ACHN (cell line): ENCODE data around the gene SLC15A3.

ENCODE experiments used
- DNase-seq: peaks from one replicate; pipeline ENCODE4 v3.0.0-alpha.2; 2015
- in situ Hi-C: cut with HindIII; loops from 2 replicates; pipeline ENCODE4 v1.10.0; 2017; ENCODE audit warnings: low sequenced_read_pairs, low pct_ligation_motif_present, low pct_unique_long_range_greater_than_20kb

The SLC15A3 gene

DNA sequence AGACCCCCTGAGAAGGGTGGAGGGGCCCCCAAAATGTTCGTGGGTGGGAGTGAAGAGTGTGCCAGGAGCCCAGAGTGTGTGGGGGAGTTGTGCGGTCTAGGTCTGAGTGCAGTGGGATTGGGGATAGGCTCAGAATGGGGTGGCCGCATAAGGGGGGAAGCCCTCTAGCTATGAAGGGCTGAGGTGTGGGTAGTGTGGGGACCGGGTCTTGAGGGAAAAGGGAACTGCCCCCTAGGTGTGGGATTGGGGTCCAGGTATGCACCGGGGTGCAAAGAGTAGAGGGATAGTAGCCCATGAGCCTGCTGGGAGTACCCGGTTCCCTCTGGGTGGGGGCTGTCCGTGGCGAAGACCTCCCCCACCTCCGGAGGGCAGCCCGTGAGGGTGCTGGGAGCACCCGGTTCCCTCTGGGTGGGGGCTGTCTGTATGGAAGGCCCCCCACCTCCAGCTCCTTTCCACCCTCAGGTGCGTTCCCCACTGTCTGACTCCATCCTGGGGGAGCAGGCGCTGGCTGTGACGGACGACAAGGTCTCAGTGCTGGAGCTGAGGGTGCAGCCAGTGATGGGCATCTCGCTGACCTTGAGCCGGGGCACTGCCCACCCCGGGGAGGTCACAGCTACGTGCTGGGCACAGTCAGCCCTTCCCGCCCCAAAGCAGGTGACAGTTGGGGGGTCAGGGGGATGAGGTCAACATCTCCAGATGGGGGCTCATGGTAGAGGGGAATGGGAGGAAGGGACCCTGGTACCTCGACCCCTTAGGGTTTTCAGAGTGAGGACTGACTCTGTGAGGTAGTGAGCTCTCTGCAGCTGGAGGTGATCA, 17.0 kb downstream of the SLC15A3 start:
- DNase-seq, result no peak
- in situ Hi-C loops, result no loop called here

DNA sequence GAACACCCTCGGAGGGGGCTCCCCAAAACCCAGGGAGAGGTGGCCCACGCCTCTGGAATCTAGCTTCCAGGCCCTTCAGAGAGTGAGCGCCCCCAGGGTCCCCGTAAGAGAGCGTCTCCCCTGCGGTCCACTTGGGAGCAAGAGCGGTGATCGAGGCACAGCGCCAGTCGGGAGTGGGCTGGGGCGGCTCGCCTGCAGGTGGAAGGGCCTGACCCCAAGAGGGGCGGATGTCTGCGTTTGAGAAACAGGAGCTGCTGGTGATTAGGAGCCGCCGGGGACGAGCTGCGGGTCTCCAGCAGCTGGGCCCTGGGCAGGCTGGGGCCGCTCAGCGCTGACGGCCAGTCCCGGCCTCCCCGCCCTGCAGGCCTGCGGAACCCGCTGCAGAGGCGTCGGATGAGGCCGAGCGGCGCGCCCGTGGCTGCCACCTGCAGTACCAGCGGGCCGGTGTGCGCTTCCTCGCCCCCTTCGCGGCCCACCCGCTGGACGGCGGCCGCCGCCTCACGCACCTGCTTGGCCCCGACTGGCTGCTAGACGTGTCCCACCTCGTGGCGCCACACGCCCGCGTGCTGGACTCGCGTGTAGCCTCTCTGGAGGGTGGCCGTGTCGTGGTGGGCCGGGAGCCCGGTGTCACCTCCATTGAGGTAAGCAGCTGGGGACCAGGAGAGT, 17.7 kb downstream of the SLC15A3 start:
- DNase-seq, result no peak
- in situ Hi-C loops, result no loop called here

DNA sequence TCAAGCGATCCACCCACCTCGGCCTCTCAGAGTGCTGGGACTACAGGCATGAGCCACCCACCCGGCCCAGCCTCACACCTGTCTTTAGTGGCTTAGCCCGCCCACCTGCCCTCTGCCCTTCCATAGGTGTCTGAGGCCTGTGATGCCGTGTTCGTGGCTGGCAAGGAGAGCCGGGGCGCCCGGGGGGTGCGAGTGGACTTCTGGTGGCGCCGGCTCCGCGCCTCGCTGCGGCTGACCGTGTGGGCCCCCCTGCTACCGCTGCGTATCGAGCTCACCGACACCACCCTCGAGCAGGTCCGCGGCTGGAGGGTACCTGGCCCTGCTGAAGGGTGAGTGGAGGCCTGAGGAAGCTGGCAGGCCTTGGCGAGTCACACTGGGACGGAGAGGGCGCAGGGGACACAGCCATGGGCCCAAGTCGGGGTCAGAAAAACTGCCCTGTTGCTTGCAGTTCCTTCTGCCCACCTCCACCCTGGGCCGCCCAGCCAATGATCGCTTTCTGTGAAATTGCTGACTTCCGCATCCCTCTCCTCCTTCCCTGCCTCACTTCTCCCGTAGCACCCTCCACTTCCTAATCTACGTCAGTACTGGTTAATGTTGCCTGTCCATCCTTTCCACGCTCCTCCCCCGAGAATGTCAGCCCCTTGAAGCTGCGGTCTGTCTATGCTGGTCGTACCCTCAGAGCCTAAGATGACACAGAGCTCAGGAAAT, 18.4 kb downstream of the SLC15A3 start:
- in situ Hi-C loops, result no loop called here
- no peak for DNase-seq

DNA sequence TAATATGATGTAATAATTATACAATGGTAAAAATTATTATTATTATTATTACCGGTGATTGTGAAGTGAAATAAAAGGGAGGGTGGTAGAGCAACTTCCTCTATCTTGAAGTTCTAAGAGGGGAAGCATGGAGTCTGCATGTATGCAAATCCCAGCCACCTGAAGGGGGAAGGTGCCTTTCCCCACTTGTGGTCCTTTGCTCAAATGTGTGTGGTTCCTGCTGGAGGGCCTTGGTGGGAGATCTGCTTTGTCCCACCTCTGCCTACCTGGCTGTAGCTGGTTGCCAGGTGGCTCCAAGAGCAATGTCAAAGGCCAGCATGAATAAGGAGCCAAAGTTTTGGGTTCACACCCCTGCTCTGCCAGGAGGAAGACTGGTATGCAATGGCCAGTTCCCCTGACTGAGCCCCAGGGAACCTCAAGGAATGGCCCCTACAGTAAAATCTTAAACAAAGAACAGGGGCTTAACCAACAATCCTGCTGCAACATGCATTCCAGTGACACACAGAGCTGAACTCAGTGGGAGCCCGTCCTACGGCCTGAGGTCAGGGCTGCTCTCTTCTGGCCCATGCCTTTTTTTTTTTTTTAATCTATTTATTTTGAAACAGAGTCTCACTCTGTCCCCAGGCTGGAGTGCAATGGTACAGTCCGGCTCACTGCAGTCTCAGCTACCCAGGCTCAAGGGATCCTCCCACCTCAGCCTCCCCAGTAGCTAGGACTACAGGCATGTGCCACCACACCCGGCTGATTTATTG, 19.2 kb downstream of the SLC15A3 start:
- in situ Hi-C loops, result no loop called here
- no peak for DNase-seq

DNA sequence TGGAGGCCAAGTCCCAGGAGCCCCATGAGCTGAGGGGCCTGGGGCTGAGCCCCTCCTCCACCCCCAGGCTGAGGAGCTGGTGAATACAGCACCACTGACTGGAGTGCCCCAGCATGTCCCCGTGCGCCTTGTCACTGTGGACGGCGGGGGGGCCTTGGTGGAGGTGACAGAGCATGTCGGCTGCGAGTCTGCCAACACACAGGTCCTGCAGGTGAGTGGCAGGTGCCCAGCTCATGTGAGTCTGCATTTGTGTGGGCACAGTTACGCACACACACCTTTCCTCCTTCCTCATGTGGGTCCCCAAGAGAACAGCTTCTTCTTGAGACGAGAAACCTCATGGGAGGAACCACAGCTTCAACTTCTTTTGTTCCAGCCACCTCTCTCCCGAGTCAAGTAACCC, 20.1 kb downstream of the SLC15A3 start:
- in situ Hi-C loops, result no loop called here
- no peak for DNase-seq

DNA sequence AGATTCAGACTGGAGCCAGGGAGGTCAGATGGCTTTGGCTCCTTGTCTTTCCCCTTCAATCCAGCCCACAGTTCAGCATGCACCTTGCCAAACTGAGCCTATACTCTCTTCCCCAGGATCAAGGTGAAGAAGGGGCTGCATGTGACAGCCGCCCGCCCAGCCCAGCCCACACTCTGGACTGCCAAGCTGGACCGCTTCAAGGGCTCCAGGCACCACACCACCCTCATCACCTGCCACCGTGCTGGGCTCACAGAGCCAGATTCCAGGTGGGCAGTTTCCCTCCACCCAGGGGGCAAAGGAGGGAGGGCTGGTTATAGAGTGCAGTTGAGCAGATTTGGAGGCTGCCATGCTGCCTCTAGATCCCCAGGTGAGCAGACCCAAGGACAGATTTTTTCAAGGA, 21.6 kb downstream of the SLC15A3 start:
- in situ Hi-C loops, result no loop called here
- DNase-seq, result no peak

DNA sequence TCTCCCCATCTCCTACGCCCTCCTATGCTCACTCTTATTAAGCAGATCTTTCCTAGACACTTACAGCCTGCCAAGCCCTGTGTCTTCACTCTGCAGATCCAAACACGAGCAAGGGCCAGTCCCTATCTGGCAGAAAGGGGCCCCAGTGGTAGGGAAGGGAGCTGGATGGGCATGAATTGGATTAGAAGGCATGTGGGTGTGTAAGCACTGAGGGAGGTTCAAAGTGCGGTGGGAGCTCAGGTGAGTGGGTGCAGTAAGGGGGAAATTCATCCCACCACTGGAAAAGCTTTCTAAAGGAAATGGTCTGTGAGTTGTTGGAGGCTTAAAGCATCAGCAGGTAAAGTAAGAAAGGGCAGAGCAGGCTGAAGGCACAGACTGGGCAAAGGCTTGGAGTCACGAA, 22.2 kb downstream of the SLC15A3 start:
- no peak for DNase-seq
- in situ Hi-C loops, result no loop called here

DNA sequence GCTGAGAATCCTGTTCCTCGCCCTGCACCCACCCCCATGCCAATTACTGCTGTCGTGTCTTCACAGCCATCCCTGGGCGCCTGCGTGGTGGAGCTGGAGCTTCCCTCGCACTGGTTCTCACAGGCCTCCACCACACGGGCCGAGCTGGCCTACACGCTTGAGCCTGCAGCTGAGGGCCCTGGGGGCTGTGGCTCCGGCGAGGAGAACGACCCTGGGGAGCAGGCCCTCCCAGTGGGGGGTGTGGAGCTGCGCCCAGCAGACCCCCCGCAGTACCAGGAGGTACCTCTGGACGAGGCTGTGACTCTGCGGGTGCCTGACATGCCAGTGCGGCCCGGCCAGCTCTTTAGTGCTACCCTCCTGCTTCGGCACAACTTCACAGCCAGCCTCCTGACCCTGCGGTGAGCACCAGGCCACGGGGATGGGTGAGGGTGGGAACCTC, 23.4 kb downstream of the SLC15A3 start:
- no peak for DNase-seq
- in situ Hi-C loops, result no loop called here

DNA sequence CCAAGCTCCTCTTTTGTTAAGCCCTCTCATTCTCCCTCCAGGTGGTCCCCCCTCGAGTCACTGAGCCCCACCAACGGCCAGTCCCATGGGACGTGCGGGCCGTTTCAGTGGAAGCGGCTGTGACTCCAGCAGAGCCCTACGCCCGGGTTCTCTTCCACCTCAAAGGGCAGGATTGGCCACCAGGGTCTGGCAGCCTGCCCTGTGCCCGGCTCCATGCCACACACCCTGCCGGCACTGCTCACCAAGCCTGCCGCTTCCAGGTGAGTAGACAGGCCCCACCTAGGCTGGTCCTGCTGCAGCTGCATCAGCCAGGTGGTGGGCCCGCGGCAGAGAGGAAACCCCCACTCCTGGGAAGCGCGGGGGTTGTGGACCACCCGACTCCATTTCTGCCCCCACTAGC, 24.4 kb downstream of the SLC15A3 start:
- DNase-seq, result no peak
- in situ Hi-C loops, result no loop called here

DNA sequence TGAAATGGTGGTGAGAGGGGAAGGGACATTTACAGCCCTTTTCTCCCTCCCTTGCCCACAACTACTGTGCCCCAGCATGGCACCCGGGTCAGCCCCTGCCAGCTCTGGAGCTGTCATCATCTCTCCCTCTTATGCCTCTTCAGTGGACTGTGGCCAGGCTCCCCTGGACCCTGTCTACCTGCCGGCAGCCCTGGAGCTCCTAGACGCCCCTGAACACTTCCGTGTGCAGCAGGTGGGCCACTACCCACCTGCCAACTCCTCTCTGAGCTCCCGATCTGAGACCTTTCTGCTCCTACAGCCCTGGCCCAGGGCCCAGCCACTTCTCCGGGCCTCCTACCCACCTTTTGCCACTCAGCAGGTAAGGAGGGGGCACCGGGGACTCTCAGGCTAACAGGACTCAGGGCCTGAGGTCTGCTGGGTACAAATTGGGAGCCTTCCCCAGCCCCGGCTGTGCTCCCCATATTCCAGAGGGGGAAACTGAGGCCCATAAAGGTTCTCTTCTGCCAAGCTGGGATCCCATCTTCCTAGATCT, 24.8 kb downstream of the SLC15A3 start:
- in situ Hi-C loops, result no loop called here
- no peak for DNase-seq

DNA sequence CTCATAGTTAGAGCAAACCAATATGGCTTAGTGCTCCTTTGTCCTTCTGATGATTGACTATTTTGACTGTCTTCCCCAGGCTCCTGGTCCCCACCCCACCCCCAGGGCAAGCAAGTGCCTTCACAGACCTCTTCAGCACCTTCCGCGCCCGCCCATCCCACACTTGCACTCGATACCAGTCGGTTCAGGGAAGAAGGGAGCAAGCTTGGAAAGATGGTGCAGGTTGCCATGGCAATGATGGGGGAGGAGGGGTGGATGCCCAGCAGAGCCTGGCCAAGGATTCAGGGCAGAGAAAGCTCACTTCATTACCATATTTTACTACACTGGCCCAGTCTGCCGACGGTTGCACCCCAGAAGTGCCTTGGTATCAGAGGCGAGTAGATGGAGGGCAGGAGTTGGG, 25.5 kb downstream of the SLC15A3 start:
- DNase-seq, result no peak
- in situ Hi-C loops, result no loop called here

DNA sequence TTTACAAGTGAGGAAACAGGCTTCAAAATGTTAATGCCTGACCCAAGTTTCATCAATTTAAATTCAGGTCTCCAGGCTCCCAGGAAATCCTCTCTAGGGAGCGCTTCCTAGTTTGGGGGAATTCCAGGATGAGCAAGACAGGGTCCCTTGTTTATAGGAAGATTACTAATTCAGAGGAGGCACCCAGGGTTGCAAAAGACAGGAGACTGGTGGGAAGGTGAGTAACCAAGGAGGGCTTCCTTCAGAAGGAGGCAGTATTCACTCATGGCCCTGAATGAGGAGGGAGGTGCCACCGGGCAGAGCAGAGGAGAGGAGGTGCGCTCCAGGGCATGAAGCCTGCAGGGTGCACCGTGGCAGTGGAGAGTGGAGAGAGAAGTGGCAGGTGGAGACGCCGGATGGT, 26.1 kb downstream of the SLC15A3 start:
- in situ Hi-C loops, result no loop called here
- peak; percentile 49 for DNase-seq

DNA sequence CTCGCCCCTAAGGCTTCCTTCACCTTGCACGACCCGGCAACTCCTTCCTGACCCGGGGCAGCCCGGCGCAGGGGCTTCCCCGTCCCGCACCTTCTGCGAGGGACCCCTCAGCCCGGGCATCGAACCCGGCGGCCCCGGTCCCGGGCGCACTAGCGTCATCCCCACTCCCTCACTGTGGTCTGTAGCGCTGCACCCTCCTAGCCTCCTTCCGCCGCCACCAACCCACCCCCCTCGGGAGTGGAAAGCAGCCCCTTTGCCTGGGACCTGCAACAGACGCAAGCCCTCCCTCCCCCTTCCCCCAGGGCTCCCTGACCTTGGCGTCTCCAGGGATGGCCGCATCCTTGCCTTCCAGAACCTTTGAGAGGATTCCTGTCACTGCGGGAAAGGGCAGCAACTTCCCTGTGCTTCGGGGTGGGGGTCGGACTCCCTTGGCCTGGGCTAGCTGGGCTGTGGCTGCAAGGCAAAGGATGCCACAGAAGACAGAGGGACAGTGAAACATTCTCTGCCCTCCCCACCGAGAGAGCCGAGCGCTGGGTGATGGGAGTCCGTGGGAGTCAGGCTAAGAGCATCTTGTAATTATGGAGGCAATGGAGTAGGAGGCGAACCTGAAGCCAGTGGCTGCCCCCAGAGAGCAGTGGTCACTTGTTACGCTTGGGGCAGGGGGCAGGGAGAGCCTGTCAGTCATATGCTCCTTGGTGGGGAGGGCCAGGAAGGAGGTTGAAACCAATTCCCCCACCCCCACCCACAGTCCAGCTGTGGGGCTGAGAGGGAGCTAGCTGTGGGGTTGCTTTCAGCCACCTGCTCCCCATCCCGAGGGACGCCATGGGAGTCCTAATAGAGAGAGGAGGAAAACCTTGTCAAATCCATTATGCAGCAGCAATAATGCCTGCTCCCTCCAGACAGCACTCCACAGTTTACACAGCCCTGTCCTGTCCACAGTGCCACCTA, 26.8 kb downstream of the SLC15A3 start:
- in situ Hi-C loops, result no loop called here
- no peak for DNase-seq

DNA sequence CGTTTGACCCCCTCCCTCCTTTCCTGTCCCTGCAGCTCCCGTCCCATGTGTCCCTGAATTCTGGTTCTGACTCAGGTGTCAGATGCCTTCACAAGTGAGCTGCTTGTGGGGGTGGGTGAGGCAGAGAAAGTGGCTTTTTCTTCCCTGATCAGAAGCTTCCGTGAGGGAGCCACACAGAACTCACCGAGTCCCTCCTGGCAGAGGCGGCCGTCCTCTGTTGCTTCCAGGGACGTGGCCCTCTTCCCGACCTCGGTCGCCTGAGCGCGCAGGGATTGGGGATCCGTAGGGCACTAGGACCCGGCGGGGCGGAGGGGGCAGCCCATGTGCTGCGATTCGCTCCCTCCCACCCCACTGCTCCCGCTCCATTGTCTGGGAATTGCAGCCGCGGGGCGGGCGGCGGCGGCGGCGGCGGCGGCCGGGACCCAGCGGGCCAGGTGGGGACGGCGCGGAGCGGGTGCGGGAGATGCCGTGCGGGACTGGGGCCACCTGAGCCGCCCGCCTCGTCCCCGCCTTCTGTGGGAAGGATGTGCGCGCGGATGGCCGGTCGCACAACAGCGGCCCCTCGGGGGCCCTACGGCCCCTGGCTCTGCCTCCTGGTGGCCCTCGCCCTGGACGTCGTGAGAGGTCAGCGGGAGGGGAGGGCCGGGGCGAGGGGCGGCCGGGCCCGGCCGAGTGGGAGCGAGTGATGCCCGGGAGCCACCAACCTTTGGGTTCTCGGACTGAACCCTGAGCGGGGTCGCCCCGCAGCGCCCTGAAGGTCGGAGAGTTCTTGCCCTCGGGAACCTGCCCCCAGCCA, 27.7 kb downstream of the SLC15A3 start, which contains the start of gene TMEM132A:
TMEM132A (plus strand) TSS at position 351 of the 796 bp plus-strand sequence; CDS start at position 525, 174 bp downstream.
- peak; percentile 64 for DNase-seq
- in situ Hi-C loops, result no loop called here

DNA sequence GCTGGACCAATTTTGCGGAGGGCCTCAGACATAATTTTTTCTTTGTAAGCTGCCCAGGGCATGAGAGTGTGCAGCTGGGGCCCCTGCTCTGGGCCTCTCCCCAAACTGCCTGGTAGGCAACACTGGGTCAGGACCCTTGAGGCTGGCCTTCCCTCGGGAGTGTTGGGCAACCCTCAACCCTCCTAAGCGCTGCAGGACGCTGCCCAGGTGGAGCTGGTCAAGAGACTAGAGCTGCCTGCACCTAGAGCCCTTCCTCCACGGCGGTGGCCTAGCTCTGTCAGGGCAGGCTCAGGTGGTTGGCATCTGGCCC, 28.2 kb downstream of the SLC15A3 start:
- no peak for DNase-seq
- in situ Hi-C loops, result no loop called here

DNA sequence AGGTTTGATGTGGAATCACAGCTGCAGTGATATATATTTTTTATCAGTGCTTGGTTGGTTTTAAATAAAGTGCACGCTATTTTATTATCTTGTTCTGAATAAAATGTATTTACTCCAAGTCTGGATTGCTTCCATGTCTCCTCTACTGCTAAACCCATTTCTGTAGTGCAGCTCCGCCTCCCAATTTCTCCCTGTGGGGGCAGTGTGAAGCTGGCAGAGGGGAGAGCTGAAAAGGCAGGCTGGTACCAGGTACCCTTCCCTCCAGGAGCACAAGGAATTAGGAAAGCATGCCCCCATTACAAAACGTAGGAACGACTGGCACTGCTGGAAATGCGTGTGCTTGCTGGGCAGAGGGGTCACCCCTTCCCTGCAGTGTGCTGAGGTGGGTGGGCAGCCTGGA, 28.6 kb downstream of the SLC15A3 start:
- in situ Hi-C loops, result no loop called here
- DNase-seq, result no peak

DNA sequence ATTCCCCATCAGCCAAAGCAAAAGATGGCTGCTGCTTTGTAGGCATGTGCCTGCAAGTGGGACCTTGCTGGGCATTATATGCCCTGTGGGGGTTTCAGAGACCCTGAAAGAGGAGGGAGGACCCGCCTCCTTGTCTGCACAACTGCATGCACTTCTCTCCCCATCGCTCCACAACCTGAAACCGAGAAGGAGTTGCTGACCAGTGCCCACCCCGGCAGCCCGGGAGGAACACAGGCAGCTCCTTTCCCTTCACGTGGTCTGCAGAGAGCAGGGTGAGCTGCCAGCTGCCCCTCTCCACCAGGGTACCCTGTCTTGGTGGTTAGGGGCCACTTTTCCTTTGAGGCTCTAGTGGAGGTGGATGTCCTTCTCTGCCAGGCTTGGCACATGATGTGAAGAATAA, 29.1 kb downstream of the SLC15A3 start:
- in situ Hi-C loops, result no loop called here
- no peak for DNase-seq
